ENCODE results near the gene LYPD1.
"Not testable (repeated sequence)": the region's sequence is repeated elsewhere in the genome, so short reads cannot be mapped to it uniquely, and the experiment has no call there.

LYPD1 gene

GRCh38 chr2:132669908-132670495, at the start of gene LYPD1:
TSS of gene LYPD1 (minus strand) at chr2:132670205. CDS start at chr2:132669932, 273 bp downstream.
- DNase-seq (ENCODE audit: low read depth): no peak

GRCh38 chr2:132719480-132719879, 49.5 kb upstream of the LYPD1 start:
- no peak for DNase-seq (ENCODE audit: low read depth)

GRCh38 chr2:132716954-132717353, 46.9 kb upstream of the LYPD1 start:
- no peak for DNase-seq (ENCODE audit: low read depth)

- no peak for DNase-seq (ENCODE audit: low read depth)
Observed at GRCh38 chr2:132715386-132716351, 45.7 kb upstream of the LYPD1 start.

- no peak for DNase-seq (ENCODE audit: low read depth)
Observed at GRCh38 chr2:132703396-132703795, 33.4 kb upstream of the LYPD1 start.

- DNase-seq (ENCODE audit: low read depth): no peak
Observed at GRCh38 chr2:132701810-132702209, 31.8 kb upstream of the LYPD1 start.

- not testable (repeated sequence) for DNase-seq (ENCODE audit: low read depth)
Observed at GRCh38 chr2:132699802-132700201, 29.8 kb upstream of the LYPD1 start.

- DNase-seq (ENCODE audit: low read depth): not testable (repeated sequence)
Observed at GRCh38 chr2:132698347-132698746, 28.3 kb upstream of the LYPD1 start.

- no peak for DNase-seq (ENCODE audit: low read depth)
Observed at GRCh38 chr2:132697556-132698205, 27.7 kb upstream of the LYPD1 start.

- DNase-seq (ENCODE audit: low read depth): no peak
Observed at GRCh38 chr2:132692816-132693215, 22.8 kb upstream of the LYPD1 start.

GRCh38 chr2:132691556-132691955, 21.6 kb upstream of the LYPD1 start:
- DNase-seq (ENCODE audit: low read depth): no peak

- DNase-seq (ENCODE audit: low read depth): no peak
Observed at GRCh38 chr2:132690664-132691303, 20.8 kb upstream of the LYPD1 start.

- DNase-seq (ENCODE audit: low read depth): no peak
Observed at GRCh38 chr2:132681766-132682165, 11.8 kb upstream of the LYPD1 start.

GRCh38 chr2:132680544-132680943, 10.5 kb upstream of the LYPD1 start:
- DNase-seq (ENCODE audit: low read depth): no peak

- DNase-seq (ENCODE audit: low read depth): no peak
Observed at GRCh38 chr2:132678483-132678882, 8.5 kb upstream of the LYPD1 start.

- DNase-seq (ENCODE audit: low read depth): no peak
Observed at GRCh38 chr2:132677661-132678060, 7.7 kb upstream of the LYPD1 start.

- no peak for DNase-seq (ENCODE audit: low read depth)
Observed at GRCh38 chr2:132676999-132677398, 7.0 kb upstream of the LYPD1 start.

GRCh38 chr2:132671151-132671835, 1.3 kb upstream of the LYPD1 start:
- DNase-seq (ENCODE audit: low read depth): peak; percentile 22

GRCh38 chr2:132670496-132671150, 618 bp upstream of the LYPD1 start:
- DNase-seq (ENCODE audit: low read depth): no peak

GRCh38 chr2:132668987-132669907, 758 bp downstream of the LYPD1 start:
- no peak for DNase-seq (ENCODE audit: low read depth)
